Colonic mucosa (tissue), 4 donors: ENCODE measurements around the gene SEMA5A. TPM values are rescaled to one million over a fixed set of nuclear protein-coding genes. Genes with fewer than 3 reads are reported as not detected.

Experiments
- DNase-seq: peaks from one replicate; pipeline ENCODE4 v3.0.0-alpha.2; 2020
- H3K27ac ChIP-seq: fragments of 200-600 bp; one replicate; pipeline ENCODE4 v1.8.0; 2021
- H3K27me3 ChIP-seq: fragments of 200-600 bp; one replicate; pipeline ENCODE4 v1.8.0; 2021
- H3K36me3 ChIP-seq: fragments of 200-600 bp; one replicate; pipeline ENCODE4 v1.8.0; 2021
- H3K4me1 ChIP-seq: fragments of 200-600 bp; one replicate; pipeline ENCODE4 v1.8.0; 2021; ENCODE audit warnings: mild to moderate bottlenecking
- H3K4me3 ChIP-seq: fragments of 200-600 bp; one replicate; pipeline ENCODE4 v1.8.0; 2021
- H3K9ac ChIP-seq, 2 donors: one replicate each; pipeline ENCODE4 v1.7.0; 2013; ENCODE audit warnings: control low read depth in 2 of 2, low read depth in 2 of 2, low read length in 2 of 2
- H3K9me3 ChIP-seq: fragments of 200-600 bp; one replicate; pipeline ENCODE4 v1.8.0; 2021
- intact Hi-C: fragments of 100-400 bp; cut with DNase I; formaldehyde crosslinking; loops from one replicate; pipeline ENCODE4 v1.14.1; 2022
- total RNA-seq, 2 donors: library from RNA; stranded (reverse); fragmentation: NEBNext Ultra II Directional in 1 of 2; extraction: Animal tissue kit (Norgen Biotek cat#: 25700) in 1 of 2; gene quantifications; one replicate each; pipeline ENCODE4 v1.2.1, GENCODE V29; 2021
- TF ChIP-seq, protein P1 (sequence below): fragments of 200-600 bp; IDR thresholded peaks from one replicate; pipeline ENCODE4 v1.8.0; 2022; ENCODE audit warnings: antibody characterized with exemption, mild to moderate bottlenecking
- donor health status: healthy.
- donor health status: DM: no; HTN: no; CAD: no.
- donor health status: DM: no; HTN: no; CAD: no.

The SEMA5A gene
- total RNA-seq, 2 donors from 2014 or later, result 23.3 to 32.7 TPM

DNA sequence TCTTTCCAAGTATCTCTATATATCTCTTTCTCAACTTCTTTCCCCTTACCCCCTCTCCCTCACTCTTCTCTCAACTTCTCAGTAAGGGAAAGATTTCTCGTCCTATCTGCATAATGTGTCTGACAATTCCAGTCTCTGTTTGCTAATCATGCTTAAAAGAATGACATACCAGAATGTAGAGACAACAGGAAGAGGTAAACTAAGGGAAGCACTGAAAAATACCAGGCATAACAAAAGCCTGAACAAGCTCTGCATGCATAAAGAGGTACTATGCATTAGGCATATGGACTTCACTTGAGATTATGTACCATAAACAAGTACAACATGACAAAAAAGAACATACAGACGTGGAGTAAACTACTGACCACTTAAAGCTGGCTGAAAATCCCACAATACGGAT is 62.6 kb downstream of the SEMA5A start:
- H3K27ac ChIP-seq, result no peak overlapping the region
- TF ChIP-seq, protein P1, sequence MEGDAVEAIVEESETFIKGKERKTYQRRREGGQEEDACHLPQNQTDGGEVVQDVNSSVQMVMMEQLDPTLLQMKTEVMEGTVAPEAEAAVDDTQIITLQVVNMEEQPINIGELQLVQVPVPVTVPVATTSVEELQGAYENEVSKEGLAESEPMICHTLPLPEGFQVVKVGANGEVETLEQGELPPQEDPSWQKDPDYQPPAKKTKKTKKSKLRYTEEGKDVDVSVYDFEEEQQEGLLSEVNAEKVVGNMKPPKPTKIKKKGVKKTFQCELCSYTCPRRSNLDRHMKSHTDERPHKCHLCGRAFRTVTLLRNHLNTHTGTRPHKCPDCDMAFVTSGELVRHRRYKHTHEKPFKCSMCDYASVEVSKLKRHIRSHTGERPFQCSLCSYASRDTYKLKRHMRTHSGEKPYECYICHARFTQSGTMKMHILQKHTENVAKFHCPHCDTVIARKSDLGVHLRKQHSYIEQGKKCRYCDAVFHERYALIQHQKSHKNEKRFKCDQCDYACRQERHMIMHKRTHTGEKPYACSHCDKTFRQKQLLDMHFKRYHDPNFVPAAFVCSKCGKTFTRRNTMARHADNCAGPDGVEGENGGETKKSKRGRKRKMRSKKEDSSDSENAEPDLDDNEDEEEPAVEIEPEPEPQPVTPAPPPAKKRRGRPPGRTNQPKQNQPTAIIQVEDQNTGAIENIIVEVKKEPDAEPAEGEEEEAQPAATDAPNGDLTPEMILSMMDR, result no peak
- no peak for DNase-seq

DNA sequence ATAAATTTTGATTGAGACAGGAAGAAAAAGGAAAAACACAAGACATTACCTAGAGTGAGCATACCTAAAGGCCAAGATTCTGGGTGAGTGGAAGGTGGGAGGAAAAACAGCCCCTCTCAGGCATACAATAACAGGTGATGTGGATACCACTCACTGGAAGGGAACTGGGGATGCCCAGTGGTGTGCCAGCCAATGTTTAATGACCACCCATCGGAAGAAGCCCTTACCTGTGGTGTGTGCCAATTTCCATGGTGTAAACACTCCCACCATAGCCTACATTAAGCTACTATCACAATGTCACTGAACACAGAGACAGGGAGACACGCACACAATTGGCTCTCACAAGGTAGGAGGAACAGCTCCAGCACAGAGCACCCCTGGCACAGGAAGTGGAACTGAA is 63.5 kb downstream of the SEMA5A start:
- H3K9ac ChIP-seq, result no peak overlapping the region
- H3K9me3 ChIP-seq, result no peaks in the 10 kb centered on the region
- no peak for DNase-seq
- H3K27me3 ChIP-seq, result no peaks in the 10 kb centered on the region
- TF ChIP-seq, protein P1, result no peak
- no peaks in the 10 kb centered on the region for H3K36me3 ChIP-seq
- H3K4me3 ChIP-seq, result no peak overlapping the region
- no peak overlapping the region for H3K27ac ChIP-seq
- no peaks in the 10 kb centered on the region for H3K4me1 ChIP-seq
- intact Hi-C loops, result no loop called here

More for the DNA sequence above, 62.6 kb downstream of the SEMA5A start:
- no peaks in the 10 kb centered on the region for H3K9me3 ChIP-seq
- intact Hi-C loops, result no loop called here
- H3K4me3 ChIP-seq, result no peak overlapping the region
- no peak overlapping the region for H3K9ac ChIP-seq
- no peaks in the 10 kb centered on the region for H3K27me3 ChIP-seq
- H3K36me3 ChIP-seq, result no peaks in the 10 kb centered on the region
- H3K4me1 ChIP-seq, result no peaks in the 10 kb centered on the region

DNA sequence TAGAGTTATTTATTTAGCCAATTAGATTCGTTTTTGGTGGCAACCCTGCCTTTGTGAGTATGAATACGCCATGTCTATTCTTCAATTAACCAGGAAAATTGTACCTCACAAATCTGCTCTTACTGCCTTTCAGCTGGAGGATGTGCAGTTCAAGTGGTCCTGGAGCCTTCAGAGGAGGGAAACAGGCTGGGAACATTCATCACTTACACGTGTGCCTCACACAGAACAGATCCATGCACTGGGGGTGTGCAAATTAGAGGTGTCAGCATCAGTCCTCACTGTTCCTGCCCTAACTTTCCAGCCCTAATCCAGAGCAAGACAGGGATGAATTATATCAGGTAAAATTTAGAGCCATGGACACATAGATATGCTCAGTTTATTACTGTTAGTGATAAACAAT is 65.4 kb downstream of the SEMA5A start:
- TF ChIP-seq, protein P1, result no peak
- Histone ChIP-seq H3K9me3 (no peaks in the 10 kb centered on the region), H3K9ac (no peak overlapping the region), H3K27me3 (no peaks in the 10 kb centered on the region), H3K27ac (no peak overlapping the region), H3K4me3 (no peak overlapping the region), H3K36me3 (no peaks in the 10 kb centered on the region), H3K4me1 (no peaks in the 10 kb centered on the region)
- intact Hi-C loops, result no loop called here
- no peak for DNase-seq

DNA sequence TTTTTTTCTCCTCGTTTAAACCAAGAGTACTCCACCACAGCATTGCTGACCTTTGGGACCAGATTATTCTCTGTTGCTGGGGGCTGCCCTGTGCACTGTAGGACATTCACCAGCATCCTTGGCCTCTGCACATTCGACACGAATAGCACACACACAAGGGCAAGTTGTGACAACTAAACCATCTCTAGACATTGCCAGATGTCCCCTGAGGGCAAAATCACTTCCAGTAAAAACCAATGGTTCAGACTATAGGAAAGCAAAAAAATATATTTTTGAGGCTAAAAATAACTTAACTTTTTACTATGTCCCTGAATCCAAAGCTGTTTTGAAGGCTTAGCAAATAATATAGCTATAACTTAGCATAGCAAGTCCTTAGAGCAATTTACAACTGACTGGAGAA is 65.9 kb downstream of the SEMA5A start:
- TF ChIP-seq, protein P1, result no peak
- Histone ChIP-seq H3K4me3 (no peak overlapping the region), H3K9ac (no peak overlapping the region), H3K9me3 (no peaks in the 10 kb centered on the region), H3K36me3 (no peaks in the 10 kb centered on the region), H3K4me1 (no peaks in the 10 kb centered on the region), H3K27me3 (no peaks in the 10 kb centered on the region), H3K27ac (no peak overlapping the region)
- no peak for DNase-seq
- intact Hi-C loops, result no loop called here

DNA sequence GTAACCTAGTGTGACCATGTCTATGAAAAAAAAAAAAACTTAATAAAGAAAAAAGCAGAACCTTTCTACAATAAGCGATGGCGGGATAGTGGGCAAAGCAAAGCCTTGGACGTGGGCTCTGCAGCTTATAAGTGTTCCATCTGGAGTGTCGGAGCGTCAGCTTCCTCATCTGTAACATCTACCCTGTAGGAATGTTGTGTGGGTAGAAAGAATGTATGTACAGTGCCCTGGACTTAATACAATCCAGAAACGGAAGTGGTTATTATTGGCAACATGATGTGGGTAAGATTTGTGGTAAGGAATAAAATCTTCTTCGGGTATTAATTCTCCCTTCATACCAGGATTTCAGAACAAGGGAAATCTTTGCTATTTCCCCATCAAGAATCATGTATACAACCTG is 66.5 kb downstream of the SEMA5A start:
- no peak overlapping the region for H3K9ac ChIP-seq
- no peaks in the 10 kb centered on the region for H3K4me1 ChIP-seq
- TF ChIP-seq, protein P1, result no peak
- no peaks in the 10 kb centered on the region for H3K27me3 ChIP-seq
- intact Hi-C loops, result no loop called here
- H3K4me3 ChIP-seq, result no peak overlapping the region
- no peaks in the 10 kb centered on the region for H3K9me3 ChIP-seq
- no peaks in the 10 kb centered on the region for H3K36me3 ChIP-seq
- H3K27ac ChIP-seq, result no peak overlapping the region
- DNase-seq, result no peak

DNA sequence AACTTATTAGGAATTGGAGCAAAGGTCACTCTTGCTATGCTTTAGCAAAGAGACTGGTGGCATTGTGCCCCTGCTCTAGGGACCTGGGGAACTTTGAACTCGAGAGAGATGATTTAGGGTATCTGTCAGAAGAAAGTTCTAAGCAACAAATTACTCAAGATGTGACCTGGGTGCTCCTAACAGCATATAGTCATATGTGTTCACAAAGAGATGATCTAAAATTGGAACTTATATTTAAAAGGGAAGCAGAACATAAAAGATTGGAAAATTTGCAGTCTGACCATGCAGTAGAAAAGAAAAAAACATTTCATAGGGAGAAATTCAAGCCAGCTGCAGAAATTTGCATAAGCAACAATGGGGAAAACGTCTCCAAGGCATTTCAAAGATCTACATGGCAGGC is 68.3 kb downstream of the SEMA5A start:
- no peak overlapping the region for H3K27ac ChIP-seq
- no peaks in the 10 kb centered on the region for H3K9me3 ChIP-seq
- H3K4me1 ChIP-seq, result no peaks in the 10 kb centered on the region
- no peak overlapping the region for H3K4me3 ChIP-seq
- intact Hi-C loops, result no loop called here
- no peak overlapping the region for H3K9ac ChIP-seq
- H3K36me3 ChIP-seq, result no peaks in the 10 kb centered on the region
- no peaks in the 10 kb centered on the region for H3K27me3 ChIP-seq
- no peak for DNase-seq
- TF ChIP-seq, protein P1, result no peak
